Activated naive CD4-positive, alpha-beta T cell treated with anti-CD3 and anti-CD28 coated beads, Interleukin-2, amount 50 U/mL, for 72 hours (primary cell): Measurements from ENCODE around the gene FNDC5. TPM values are rescaled to one million over a fixed set of nuclear protein-coding genes. Genes with fewer than 3 reads are reported as not detected.

Source experiments
- ATAC-seq, 2 donors: fragments of 150-1000 bp; cut with Tn5 transposase; 2 replicates each; pipeline ENCODE4 v1.10.0; 2021; ENCODE audit warnings: mild to moderate bottlenecking in 2 of 2, moderate library complexity in 2 of 2
- DNase-seq, 2 donors: peaks; one replicate each; pipeline ENCODE4 v3.0.0; 2021 to 2022; ENCODE audit warnings: low spot score in 2 of 2
- H3K27ac Mint-ChIP-seq, 2 donors: one replicate each; pipeline ENCODE4 v1.8.0; 2022; ENCODE audit warnings: mild to moderate bottlenecking in 2 of 2, mixed read lengths in 2 of 2
- H3K36me3 Mint-ChIP-seq, 2 donors: one replicate each; pipeline ENCODE4 v1.8.0; 2022; ENCODE audit warnings: mixed read lengths in 2 of 2
- H3K9me3 Mint-ChIP-seq, 2 donors: one replicate each; pipeline ENCODE4 v1.8.0; 2022; ENCODE audit warnings: mixed read lengths in 2 of 2
- total RNA-seq, 2 donors: library from RNA; stranded (reverse); gene quantifications; one replicate each; pipeline ENCODE4 v1.2.3, GENCODE V29; 2022

Gene FNDC5
- total RNA-seq, 2 donors from 2014 or later, result not detected

GRCh38 chr1:32861904-32862695 is 8.6 kb downstream of the FNDC5 start:
- H3K27ac Mint-ChIP-seq, result no peak overlapping the region
- ATAC-seq (no peak), DNase-seq (no peak)
- no peaks in the 10 kb centered on the region for H3K9me3 Mint-ChIP-seq
- peaks cover 0 to 8% of the 10 kb centered on the region in 2 donors for H3K36me3 Mint-ChIP-seq

GRCh38 chr1:32860566-32860965 is 10.1 kb downstream of the FNDC5 start:
- Mint-ChIP-seq H3K36me3 (peaks cover 0 to 8% of the 10 kb centered on the region in 2 donors), H3K27ac (no peak overlapping the region), H3K9me3 (no peaks in the 10 kb centered on the region)
- DNase-seq (no peak), ATAC-seq (no peak)

GRCh38 chr1:32859915-32860314 is 10.8 kb downstream of the FNDC5 start:
- Mint-ChIP-seq H3K36me3 (peaks cover 0 to 8% of the 10 kb centered on the region in 2 donors), H3K9me3 (no peaks in the 10 kb centered on the region), H3K27ac (no peak overlapping the region)
- no peak for ATAC-seq
- no peak for DNase-seq

DNA sequence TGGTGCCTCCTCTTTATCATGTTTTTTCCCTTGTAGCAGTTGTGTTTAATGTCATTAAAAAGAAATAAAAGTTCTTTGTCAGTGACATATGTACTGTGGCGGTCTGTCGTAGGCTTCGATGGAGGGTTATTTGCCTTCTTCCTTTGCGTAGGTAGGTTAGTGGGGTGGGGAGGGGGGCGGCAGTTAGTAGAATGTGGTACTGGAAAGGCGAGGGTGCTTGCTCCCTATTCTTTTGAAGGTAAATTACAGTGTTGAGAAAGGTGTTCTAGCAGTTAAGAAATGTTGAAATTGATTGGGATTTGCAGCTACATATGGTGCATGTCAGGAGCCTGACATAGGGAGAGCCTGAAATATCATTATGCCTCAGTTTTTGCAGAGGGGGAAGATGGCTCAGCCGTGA is 11.9 kb downstream of the FNDC5 start:
- no peak for ATAC-seq
- DNase-seq, result no peak
- Mint-ChIP-seq H3K27ac (no peak overlapping the region), H3K36me3 (peaks cover 0 to 12% of the 10 kb centered on the region in 2 donors), H3K9me3 (no peaks in the 10 kb centered on the region)

DNA sequence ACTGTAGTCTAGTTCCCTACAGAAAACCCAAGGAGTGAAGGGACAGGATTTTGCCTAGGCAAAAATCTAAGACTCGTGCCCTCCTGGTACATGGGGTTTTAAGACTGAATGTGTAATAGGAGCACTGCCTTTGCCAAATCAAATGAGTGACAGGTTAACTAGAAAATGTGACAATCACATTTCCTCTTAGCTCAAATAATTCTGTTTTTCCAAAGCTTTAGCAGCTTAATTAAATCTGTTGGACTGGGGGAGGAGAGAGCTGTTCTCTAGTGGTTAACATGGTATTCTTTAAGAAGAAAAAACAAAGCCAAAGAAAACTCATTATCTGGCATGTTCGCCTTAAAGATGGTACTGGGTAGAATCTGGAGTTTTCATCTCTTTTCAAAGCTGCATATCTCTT is 12.6 kb downstream of the FNDC5 start:
- H3K9me3 Mint-ChIP-seq, result no peaks in the 10 kb centered on the region

GRCh38 chr1:32855861-32856617 is 14.7 kb downstream of the FNDC5 start:
- ATAC-seq (no peak), DNase-seq (no peak)
- Mint-ChIP-seq H3K9me3 (no peaks in the 10 kb centered on the region), H3K36me3 (peaks cover 0 to 4% of the 10 kb centered on the region in 2 donors), H3K27ac (no peak overlapping the region)

More for the DNA sequence above, 12.6 kb downstream of the FNDC5 start:
- DNase-seq (no peak), ATAC-seq (no peak)
- Mint-ChIP-seq H3K27ac (no peak overlapping the region), H3K36me3 (peaks cover 0 to 12% of the 10 kb centered on the region in 2 donors)

- H3K27ac Mint-ChIP-seq, result no peak overlapping the region
- ATAC-seq, result peak in 1 of 2 donors; percentile 11
- peaks cover 0 to 7% of the 10 kb centered on the region in 2 donors for H3K36me3 Mint-ChIP-seq
- H3K9me3 Mint-ChIP-seq, result peaks cover 0 to 5% of the 10 kb centered on the region in 2 donors
- DNase-seq, result no peak
Observed at GRCh38 chr1:32848354-32849063, 22.2 kb downstream of the FNDC5 start.

- H3K27ac Mint-ChIP-seq, result no peak overlapping the region
- ATAC-seq, result no peak
- H3K9me3 Mint-ChIP-seq, result no peaks in the 10 kb centered on the region
- no peak for DNase-seq
- peaks cover 14 to 20% of the 10 kb centered on the region in 2 donors for H3K36me3 Mint-ChIP-seq
Observed at GRCh38 chr1:32831878-32832277, 38.8 kb downstream of the FNDC5 start.

GRCh38 chr1:32830092-32830852 is 40.4 kb downstream of the FNDC5 start:
- H3K27ac Mint-ChIP-seq, result peak overlapping the region in 1 of 2 donors; percentile 37
- H3K36me3 Mint-ChIP-seq, result peaks cover 22 to 27% of the 10 kb centered on the region in 2 donors

GRCh38 chr1:32828341-32828740 is 42.4 kb downstream of the FNDC5 start:
- H3K36me3 Mint-ChIP-seq, result peaks cover 18 to 27% of the 10 kb centered on the region in 2 donors
- ATAC-seq (no peak), DNase-seq (no peak)
- H3K27ac Mint-ChIP-seq, result no peak overlapping the region
- H3K9me3 Mint-ChIP-seq, result no peaks in the 10 kb centered on the region

More at GRCh38 chr1:32830092-32830852, 40.4 kb downstream of the FNDC5 start:
- DNase-seq (no peak), ATAC-seq (no peak)
- H3K9me3 Mint-ChIP-seq, result no peaks in the 10 kb centered on the region

GRCh38 chr1:32825181-32825580 is 45.5 kb downstream of the FNDC5 start:
- DNase-seq (no peak), ATAC-seq (no peak)
- Mint-ChIP-seq H3K36me3 (peaks cover 18 to 27% of the 10 kb centered on the region in 2 donors), H3K27ac (no peak overlapping the region), H3K9me3 (no peaks in the 10 kb centered on the region)

DNA sequence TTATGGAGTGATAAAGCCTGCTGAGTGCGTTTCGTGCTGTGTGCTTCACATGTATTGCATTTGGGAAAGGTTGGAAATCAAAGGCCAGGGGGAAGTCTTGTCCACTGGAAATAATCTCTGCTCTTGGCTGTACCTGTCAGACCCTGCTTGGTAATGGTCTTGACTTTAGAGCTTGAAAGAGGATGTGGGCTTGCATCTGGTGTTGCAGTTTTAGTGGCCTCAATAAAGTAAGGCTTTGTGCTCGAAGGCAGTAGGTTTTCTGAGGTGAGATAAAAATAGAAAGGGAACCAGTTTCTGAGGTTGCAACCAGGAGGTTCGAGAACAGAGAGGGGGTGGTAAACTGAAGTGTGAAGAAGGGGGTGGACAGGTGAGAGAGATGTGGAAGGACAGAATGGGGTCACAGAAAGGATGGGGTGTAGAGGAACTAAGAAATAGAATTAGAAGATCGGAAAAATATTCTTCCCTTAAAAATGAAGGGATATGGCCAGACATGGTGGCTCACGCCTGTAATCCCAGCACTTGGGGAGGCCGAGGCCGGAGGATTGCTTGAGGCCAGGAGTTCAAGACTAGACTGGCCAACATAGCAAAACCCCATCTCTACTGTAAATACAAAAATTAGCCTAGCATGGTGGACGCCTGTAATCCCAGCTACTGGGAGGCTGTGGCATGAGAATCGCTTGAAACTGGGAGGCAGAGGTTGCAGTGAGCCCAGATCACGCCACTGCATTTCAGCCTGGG is 51.7 kb downstream of the FNDC5 start:
- H3K36me3 Mint-ChIP-seq, result peaks cover 25 to 30% of the 10 kb centered on the region in 2 donors
- ATAC-seq (no peak), DNase-seq (no peak)
- H3K27ac Mint-ChIP-seq, result peak overlapping the region; percentile 86 to 99
- H3K9me3 Mint-ChIP-seq, result no peaks in the 10 kb centered on the region

- Mint-ChIP-seq H3K36me3 (peaks cover 34 to 38% of the 10 kb centered on the region in 2 donors), H3K27ac (peak overlapping the region; percentile 99), H3K9me3 (no peaks in the 10 kb centered on the region)
- DNase-seq (peak in 1 of 2 donors; percentile 42), ATAC-seq (peak; percentile 2 to 4)
Observed at GRCh38 chr1:32817815-32818786, 52.6 kb downstream of the FNDC5 start.

- H3K27ac Mint-ChIP-seq, result peak within 1 kb of the TSS; percentile 99
- peak; percentile 95 to 97 for ATAC-seq
- DNase-seq, result peak; percentile 100
- no peaks in the 10 kb centered on the region for H3K9me3 Mint-ChIP-seq
- peaks cover 38% of the 10 kb centered on the region in 2 donors for H3K36me3 Mint-ChIP-seq
Observed at GRCh38 chr1:32817159-32817814, 53.4 kb downstream of the FNDC5 start, which contains the start of the genes S100PBP and YARS1. TSS of gene S100PBP (plus strand) at chr1:32817653. CDS start at chr1:32826100, 8,447 bp downstream. TSS of gene YARS1 (minus strand) at chr1:32817358. CDS start at chr1:32817244, 114 bp downstream.
